ENCODE results near the gene HBEGF.

The HBEGF gene

GRCh38 chr5:140339636-140340035 is 6.8 kb downstream of the HBEGF start:
- in situ Hi-C loops (cut with HindIII; ENCODE audit: low sequenced_read_pairs): no loop called here

- in situ Hi-C loops (cut with HindIII; ENCODE audit: low sequenced_read_pairs): no loop called here
These were observed 7.5 kb downstream of the HBEGF start for GRCh38 chr5:140338908-140339307.

- in situ Hi-C loops (cut with HindIII; ENCODE audit: low sequenced_read_pairs): no loop called here
These were observed 8.1 kb downstream of the HBEGF start for GRCh38 chr5:140338336-140338735.

- in situ Hi-C loops (cut with HindIII; ENCODE audit: low sequenced_read_pairs): no loop called here
These were observed 8.5 kb downstream of the HBEGF start for GRCh38 chr5:140337880-140338279.

GRCh38 chr5:140336388-140336787 is 10.0 kb downstream of the HBEGF start:
- in situ Hi-C loops (cut with HindIII; ENCODE audit: low sequenced_read_pairs): no loop called here

GRCh38 chr5:140331638-140332037 is 14.8 kb downstream of the HBEGF start:
- in situ Hi-C loops (cut with HindIII; ENCODE audit: low sequenced_read_pairs): no loop called here

- in situ Hi-C loops (cut with HindIII; ENCODE audit: low sequenced_read_pairs): loop anchor here (10.0 kb wide), 1 partner anchor 65 kb away; no protein-coding TSS in a partner anchor
These were observed 16.5 kb downstream of the HBEGF start for GRCh38 chr5:140329739-140330481.

- in situ Hi-C loops (cut with HindIII; ENCODE audit: low sequenced_read_pairs): loop anchor here (10.0 kb wide), 1 partner anchor 63 kb away; no protein-coding TSS in a partner anchor
These were observed 18.2 kb downstream of the HBEGF start for GRCh38 chr5:140328036-140328764.

- in situ Hi-C loops (cut with HindIII; ENCODE audit: low sequenced_read_pairs): loop anchor here (10.0 kb wide), 1 partner anchor 63 kb away; no protein-coding TSS in a partner anchor
These were observed 18.8 kb downstream of the HBEGF start for GRCh38 chr5:140327589-140327988.

- in situ Hi-C loops (cut with HindIII; ENCODE audit: low sequenced_read_pairs): loop anchor here (10.0 kb wide), 1 partner anchor 61 kb away; no protein-coding TSS in a partner anchor
These were observed 20.9 kb downstream of the HBEGF start for GRCh38 chr5:140325486-140325885.

GRCh38 chr5:140324617-140325241 is 21.7 kb downstream of the HBEGF start:
- in situ Hi-C loops (cut with HindIII; ENCODE audit: low sequenced_read_pairs): loop anchor here (10.0 kb wide), 1 partner anchor 60 kb away; no protein-coding TSS in a partner anchor

GRCh38 chr5:140324041-140324600 is 22.3 kb downstream of the HBEGF start:
- in situ Hi-C loops (cut with HindIII; ENCODE audit: low sequenced_read_pairs): loop anchor here (10.0 kb wide), 1 partner anchor 59 kb away; no protein-coding TSS in a partner anchor

GRCh38 chr5:140322751-140323731 is 23.4 kb downstream of the HBEGF start:
- in situ Hi-C loops (cut with HindIII; ENCODE audit: low sequenced_read_pairs): loop anchor here (10.0 kb wide), 1 partner anchor 58 kb away; no protein-coding TSS in a partner anchor

- in situ Hi-C loops (cut with HindIII; ENCODE audit: low sequenced_read_pairs): loop anchor here (10.0 kb wide), 1 partner anchor 57 kb away; no protein-coding TSS in a partner anchor
These were observed 24.6 kb downstream of the HBEGF start for GRCh38 chr5:140321796-140322195.

GRCh38 chr5:140319833-140320232 is 26.6 kb downstream of the HBEGF start:
- in situ Hi-C loops (cut with HindIII; ENCODE audit: low sequenced_read_pairs): loop anchor here (10.0 kb wide), 1 partner anchor 55 kb away; no protein-coding TSS in a partner anchor

GRCh38 chr5:140318792-140319191 is 27.6 kb downstream of the HBEGF start:
- in situ Hi-C loops (cut with HindIII; ENCODE audit: low sequenced_read_pairs): no loop called here

GRCh38 chr5:140317859-140318258 is 28.5 kb downstream of the HBEGF start:
- in situ Hi-C loops (cut with HindIII; ENCODE audit: low sequenced_read_pairs): no loop called here

GRCh38 chr5:140312791-140313189 is 33.6 kb downstream of the HBEGF start:
- in situ Hi-C loops (cut with HindIII; ENCODE audit: low sequenced_read_pairs): loop anchor here (5.0 kb wide), 2 partner anchors 35 to 75 kb away; partner anchors contain the start of gene HBEGF

- in situ Hi-C loops (cut with HindIII; ENCODE audit: low sequenced_read_pairs): loop anchor here (5.0 kb wide), 2 partner anchors 35 to 75 kb away; partner anchors contain the start of gene HBEGF
These were observed 34.2 kb downstream of the HBEGF start for GRCh38 chr5:140312067-140312790.
